Stimulated activated CD4-positive, alpha-beta T cell treated with anti-CD3 and anti-CD28 coated beads, Interleukin-2, amount 100 ng/mL, for 24 hours (primary cell): ENCODE measurements around the gene FGD3.
A peak's percentile ranks its signal among the peaks of the same experiment; 100 is the strongest.

Source experiments
- DNase-seq, 2 donors: peaks; one replicate each; pipeline ENCODE4 v3.0.0-alpha.2; 2020

The FGD3 gene

GRCh38 chr9:92960561-92961290, 13.4 kb downstream of the FGD3 start:
- no peak for DNase-seq

GRCh38 chr9:92961627-92962302, 14.4 kb downstream of the FGD3 start:
- peak; percentile 55 to 58 for DNase-seq

- DNase-seq, result no peak
These were observed 15.0 kb downstream of the FGD3 start for GRCh38 chr9:92962303-92962649.

GRCh38 chr9:92962846-92963245, 15.5 kb downstream of the FGD3 start:
- DNase-seq, result no peak

GRCh38 chr9:92963831-92964606, 16.7 kb downstream of the FGD3 start:
- peak; percentile 61 to 69 for DNase-seq

GRCh38 chr9:92964607-92965060, 17.3 kb downstream of the FGD3 start:
- DNase-seq, result no peak

GRCh38 chr9:92965061-92965758, 17.9 kb downstream of the FGD3 start:
- DNase-seq, result peak; percentile 43 to 49

- DNase-seq, result no peak
These were observed 18.6 kb downstream of the FGD3 start for GRCh38 chr9:92965759-92966517.

GRCh38 chr9:92966518-92966800, 19.1 kb downstream of the FGD3 start:
- DNase-seq, result no peak

- DNase-seq, result no peak
These were observed 20.8 kb downstream of the FGD3 start for GRCh38 chr9:92968081-92968480.

GRCh38 chr9:92969516-92970466, 22.5 kb downstream of the FGD3 start:
- peak in 1 of 2 donors; percentile 18 for DNase-seq

GRCh38 chr9:92970467-92970923, 23.2 kb downstream of the FGD3 start:
- DNase-seq, result peak in 1 of 2 donors; percentile 22

GRCh38 chr9:92971121-92971520, 23.8 kb downstream of the FGD3 start:
- peak in 1 of 2 donors; percentile 7 for DNase-seq

GRCh38 chr9:92971776-92972175, 24.5 kb downstream of the FGD3 start:
- no peak for DNase-seq

- no peak for DNase-seq
These were observed 26.4 kb downstream of the FGD3 start for GRCh38 chr9:92973700-92974099.

- no peak for DNase-seq
These were observed 26.9 kb downstream of the FGD3 start for GRCh38 chr9:92974161-92974661.

GRCh38 chr9:92974761-92975755, 27.7 kb downstream of the FGD3 start:
- peak in 1 of 2 donors; percentile 16 for DNase-seq

GRCh38 chr9:92976431-92976830, 29.1 kb downstream of the FGD3 start:
- no peak for DNase-seq

GRCh38 chr9:92977279-92977678, 30.0 kb downstream of the FGD3 start:
- no peak for DNase-seq
